Activated CD4-positive, alpha-beta memory T cell treated with anti-CD3 and anti-CD28 coated beads, Interleukin-2, amount 10 ng/mL, durations not matched to agents 7 days and 5 days (primary cell): ENCODE results near the gene GRN. TPM values are rescaled to one million over a fixed set of nuclear protein-coding genes. Genes with fewer than 3 reads are reported as not detected.
A peak's percentile ranks its signal among the peaks of the same experiment; 100 is the strongest.
"Not testable (repeated sequence)": the region's sequence is repeated elsewhere in the genome, so short reads cannot be mapped to it uniquely, and the experiment has no call there.

Source experiments
- CTCF ChIA-PET: fragments of 350-600 bp; sonication (Branson Sonifier 250); formaldehyde crosslinking; loops from one replicate; lab custom pipeline; 2021; ENCODE audit warnings: antibody characterized with exemption, inconsistent platforms; lab: Charles Lee
- POLR2A ChIA-PET: fragments of 350-600 bp; sonication (Branson Sonifier 250); formaldehyde crosslinking; loops from one replicate; lab custom pipeline; 2021; ENCODE audit warnings: antibody characterized with exemption; lab: Charles Lee
- DNase-seq: peaks from one replicate; pipeline ENCODE4 v3.0.0-alpha.2; 2020
- H3K27ac Mint-ChIP-seq: one replicate; pipeline ENCODE4 v1.8.0; 2021; ENCODE audit warnings: mild to moderate bottlenecking, mixed read lengths
- H3K27me3 Mint-ChIP-seq: one replicate; pipeline ENCODE4 v1.8.0; 2021; ENCODE audit warnings: mixed read lengths
- H3K36me3 Mint-ChIP-seq: one replicate; pipeline ENCODE4 v1.8.0; 2021; ENCODE audit warnings: low read depth, mixed read lengths
- H3K4me1 Mint-ChIP-seq: one replicate; pipeline ENCODE4 v1.8.0; 2021; ENCODE audit warnings: mixed read lengths
- H3K4me3 Mint-ChIP-seq: one replicate; pipeline ENCODE4 v1.8.0; 2021; ENCODE audit warnings: mild to moderate bottlenecking, mixed read lengths
- H3K9me3 Mint-ChIP-seq: one replicate; pipeline ENCODE4 v1.8.0; 2021; ENCODE audit warnings: mixed read lengths
- total RNA-seq, 2 experiments: library from RNA; stranded (reverse); gene quantifications; one replicate each; pipeline ENCODE4 v1.2.3, GENCODE V29; 2021

Gene GRN
- total RNA-seq, 2 experiments from 2014 or later: 87.8 to 98.4 TPM

GRCh38 chr17:44383861-44384260 is 38.8 kb downstream of the GRN start:
- POLR2A ChIA-PET: no interaction called here
- Mint-ChIP-seq H3K4me1 (peaks cover 8% of the 10 kb centered on the region), H3K9me3 (no peaks in the 10 kb centered on the region), H3K36me3 (no peaks in the 10 kb centered on the region), H3K27me3 (peaks cover 31% of the 10 kb centered on the region), H3K4me3 (no peak overlapping the region), H3K27ac (no peak overlapping the region)
- CTCF ChIA-PET: no interaction called here
- DNase-seq: no peak

GRCh38 chr17:44384281-44384822 is 39.2 kb downstream of the GRN start:
- peaks cover 9% of the 10 kb centered on the region for H3K4me1 Mint-ChIP-seq
- no peak for DNase-seq
- ChIA-PET CTCF (interaction anchor here (1.3 to 1.8 kb wide), 2 partner anchors 8 to 15 kb away, joined by 3 to 4 read pairs; no protein-coding TSS in a partner anchor), POLR2A (interaction anchor here (1.1 to 1.5 kb wide), 4 partner anchors 58 to 305 kb away, joined by 3 to 5 read pairs (median 3); partner anchors contain the start of gene GPATCH8)
- peaks cover 1% of the 10 kb centered on the region for H3K36me3 Mint-ChIP-seq
- no peak overlapping the region for H3K27ac Mint-ChIP-seq
- no peaks in the 10 kb centered on the region for H3K9me3 Mint-ChIP-seq
- H3K4me3 Mint-ChIP-seq: peak overlapping the region; percentile 43
- H3K27me3 Mint-ChIP-seq: peaks cover 31% of the 10 kb centered on the region

- Mint-ChIP-seq H3K27ac (no peak overlapping the region), H3K9me3 (no peaks in the 10 kb centered on the region), H3K27me3 (peaks cover 31% of the 10 kb centered on the region), H3K4me1 (peaks cover 13% of the 10 kb centered on the region), H3K4me3 (peak overlapping the region; percentile 59), H3K36me3 (peaks cover 3% of the 10 kb centered on the region)
- ChIA-PET POLR2A (interaction anchor here (1.1 to 1.5 kb wide), 4 partner anchors 58 to 304 kb away, joined by 3 to 5 read pairs (median 3); partner anchors contain the start of gene GPATCH8), CTCF (interaction anchor here (0.7 to 1.8 kb wide), 6 partner anchors 9 to 244 kb away, joined by 3 to 4 read pairs (median 3); no protein-coding TSS in a partner anchor)
- no peak for DNase-seq
Observed at GRCh38 chr17:44384823-44385286, 39.8 kb downstream of the GRN start.

GRCh38 chr17:44385287-44386181 is 40.4 kb downstream of the GRN start:
- DNase-seq: peak; percentile 87
- Mint-ChIP-seq H3K4me1 (peaks cover 15% of the 10 kb centered on the region), H3K27me3 (peaks cover 31% of the 10 kb centered on the region), H3K36me3 (peaks cover 3% of the 10 kb centered on the region), H3K4me3 (peak overlapping the region; percentile 59), H3K9me3 (no peaks in the 10 kb centered on the region), H3K27ac (no peak overlapping the region)
- POLR2A ChIA-PET: interaction anchor here (1.1 to 1.5 kb wide), 4 partner anchors 59 to 303 kb away, joined by 3 to 5 read pairs (median 3); partner anchors contain the start of gene GPATCH8
- CTCF ChIA-PET: interaction anchor here (0.7 to 1.8 kb wide), 6 partner anchors 9 to 245 kb away, joined by 3 to 4 read pairs (median 3); no protein-coding TSS in a partner anchor

GRCh38 chr17:44386182-44386525 is 41.1 kb downstream of the GRN start:
- ChIA-PET CTCF (interaction anchor here (1.5 to 1.8 kb wide), 2 partner anchors 10 to 137 kb away, joined by 3 to 4 read pairs; no protein-coding TSS in a partner anchor), POLR2A (interaction anchor here (1.5 kb wide), 1 partner anchor 118 kb away, joined by 5 read pairs; the partner anchor contains the start of gene GPATCH8)
- Mint-ChIP-seq H3K4me3 (peak overlapping the region; percentile 59), H3K27me3 (peaks cover 31% of the 10 kb centered on the region), H3K27ac (no peak overlapping the region), H3K36me3 (peaks cover 3% of the 10 kb centered on the region), H3K9me3 (no peaks in the 10 kb centered on the region), H3K4me1 (peaks cover 15% of the 10 kb centered on the region)
- DNase-seq: no peak

GRCh38 chr17:44387804-44388203 is 42.7 kb downstream of the GRN start:
- ChIA-PET POLR2A (interaction anchor here (1.5 kb wide), 1 partner anchor 13 kb away, joined by 3 read pairs; no protein-coding TSS in a partner anchor), CTCF (no interaction called here)
- Mint-ChIP-seq H3K27ac (no peak overlapping the region), H3K4me3 (no peak overlapping the region), H3K36me3 (peaks cover 3% of the 10 kb centered on the region), H3K27me3 (peaks cover 23% of the 10 kb centered on the region), H3K4me1 (peaks cover 15% of the 10 kb centered on the region), H3K9me3 (no peaks in the 10 kb centered on the region)
- DNase-seq: no peak

- no peak within 1 kb of the TSS for H3K4me3 Mint-ChIP-seq
- ChIA-PET CTCF (no interaction called here), POLR2A (no interaction called here)
- H3K36me3 Mint-ChIP-seq: peaks cover 3% of the 10 kb centered on the region
- H3K27me3 Mint-ChIP-seq: peaks cover 13% of the 10 kb centered on the region
- H3K9me3 Mint-ChIP-seq: no peaks in the 10 kb centered on the region
- peaks cover 24% of the 10 kb centered on the region for H3K4me1 Mint-ChIP-seq
- no peak within 1 kb of the TSS for H3K27ac Mint-ChIP-seq
- DNase-seq: no peak
Observed at GRCh38 chr17:44389281-44389680, 44.2 kb downstream of the GRN start, which contains the start of gene ITGA2B. ITGA2B (minus strand) TSS chr17:44389649; CDS start chr17:44389473, 176 bp downstream.

GRCh38 chr17:44389723-44390202 is 44.7 kb downstream of the GRN start:
- no peak for DNase-seq
- no peaks in the 10 kb centered on the region for H3K9me3 Mint-ChIP-seq
- H3K4me3 Mint-ChIP-seq: no peak overlapping the region
- H3K27me3 Mint-ChIP-seq: peaks cover 10% of the 10 kb centered on the region
- H3K27ac Mint-ChIP-seq: no peak overlapping the region
- H3K36me3 Mint-ChIP-seq: peaks cover 3% of the 10 kb centered on the region
- CTCF ChIA-PET: interaction anchor here (1.0 to 1.1 kb wide), 2 partner anchors 27 to 38 kb away, joined by 4 read pairs; partner anchors contain the start of gene FAM171A2
- POLR2A ChIA-PET: no interaction called here
- H3K4me1 Mint-ChIP-seq: peaks cover 25% of the 10 kb centered on the region

GRCh38 chr17:44390250-44390870 is 45.3 kb downstream of the GRN start:
- POLR2A ChIA-PET: interaction anchor here (1.0 kb wide), 1 partner anchor 27 kb away, joined by 3 read pairs; the partner anchor contains the start of gene FAM171A2
- H3K27ac Mint-ChIP-seq: no peak overlapping the region
- H3K36me3 Mint-ChIP-seq: peaks cover 3% of the 10 kb centered on the region
- CTCF ChIA-PET: interaction anchor here (1.0 to 1.1 kb wide), 2 partner anchors 27 to 38 kb away, joined by 4 read pairs; partner anchors contain the start of gene FAM171A2
- DNase-seq: no peak
- peaks cover 8% of the 10 kb centered on the region for H3K27me3 Mint-ChIP-seq
- H3K9me3 Mint-ChIP-seq: no peaks in the 10 kb centered on the region
- peaks cover 22% of the 10 kb centered on the region for H3K4me1 Mint-ChIP-seq
- H3K4me3 Mint-ChIP-seq: no peak overlapping the region

GRCh38 chr17:44394112-44394511 is 49.0 kb downstream of the GRN start:
- H3K4me3 Mint-ChIP-seq, H3K27me3 Mint-ChIP-seq, H3K27ac Mint-ChIP-seq, DNase-seq, H3K9me3 Mint-ChIP-seq: not testable (repeated sequence)
- POLR2A ChIA-PET: interaction anchor here (0.7 kb wide), 1 partner anchor 104 kb away, joined by 3 read pairs; no protein-coding TSS in a partner anchor
- Mint-ChIP-seq H3K4me1 (peaks cover 21% of the 10 kb centered on the region), H3K36me3 (peaks cover 20% of the 10 kb centered on the region)
- CTCF ChIA-PET: interaction anchor here (0.5 kb wide), 1 partner anchor 315 kb away, joined by 3 read pairs; no protein-coding TSS in a partner anchor

- CTCF ChIA-PET: no interaction called here
- DNase-seq: no peak
- no peak overlapping the region for H3K4me3 Mint-ChIP-seq
- peaks cover 23% of the 10 kb centered on the region for H3K36me3 Mint-ChIP-seq
- H3K27me3 Mint-ChIP-seq: no peaks in the 10 kb centered on the region
- POLR2A ChIA-PET: no interaction called here
- peaks cover 16% of the 10 kb centered on the region for H3K4me1 Mint-ChIP-seq
- H3K9me3 Mint-ChIP-seq: no peaks in the 10 kb centered on the region
- no peak overlapping the region for H3K27ac Mint-ChIP-seq
Observed at GRCh38 chr17:44394833-44395232, 49.7 kb downstream of the GRN start.

GRCh38 chr17:44396946-44397345 is 51.8 kb downstream of the GRN start:
- H3K9me3 Mint-ChIP-seq: no peaks in the 10 kb centered on the region
- no peak overlapping the region for H3K27ac Mint-ChIP-seq
- H3K27me3 Mint-ChIP-seq: no peaks in the 10 kb centered on the region
- CTCF ChIA-PET: no interaction called here
- no peak for DNase-seq
- POLR2A ChIA-PET: no interaction called here
- peaks cover 35% of the 10 kb centered on the region for H3K36me3 Mint-ChIP-seq
- peaks cover 14% of the 10 kb centered on the region for H3K4me1 Mint-ChIP-seq
- no peak overlapping the region for H3K4me3 Mint-ChIP-seq
